ENCODE data around the gene TMEM267. TPM values are rescaled to one million over a fixed set of nuclear protein-coding genes. Genes with fewer than 3 reads are reported as not detected.

TMEM267 gene
- total and polyA plus RNA-seq, 2 donors (not counting 1 experiment from before 2014, with no cell fraction given): 11.3 to 15.0 TPM

GRCh38 chr5:43514816-43515677 lies 31.4 kb upstream of the TMEM267 start, which contains the start of gene C5orf34:
Gene C5orf34, minus strand, starts transcription at chr5:43515148. Its CDS starts 5,809 bp downstream, at chr5:43509339.
- DNase-seq (peak; percentile 93), ATAC-seq (ENCODE audit: low read depth) (peak; percentile 99)
- peak within 1 kb of the TSS; percentile 83 for H3K9ac ChIP-seq (ENCODE audit: low read length)
- WGBS (ENCODE audit: insufficient coverage): under 1% methylated on average over 27 of the region's 35 CpGs
- TF ChIP-seq EZH2 (IDR thresholded peaks at IDR 0.05; ENCODE audit: borderline replicate concordance, insufficient read depth, low read depth, low read length, poor library complexity, severe bottlenecking) (no peak), CTCF (IDR thresholded peaks at IDR 0.05) (no peak)
- no peaks in the 10 kb centered on the region for H3K9me3 Mint-ChIP-seq (ENCODE audit: insufficient read depth)
- H3K4me1 ChIP-seq (ENCODE audit: control insufficient read depth in 2 of 2, insufficient read depth in 2 of 2, low read length in 2 of 2): peaks cover 12 to 18% of the 10 kb centered on the region in 2 donors
- peaks cover 23% of the 10 kb centered on the region for H3K4me1 Mint-ChIP-seq
- no peaks in the 10 kb centered on the region for H3K27me3 Mint-ChIP-seq
- H3K27ac Mint-ChIP-seq: peak within 1 kb of the TSS; percentile 88
- H2AFZ ChIP-seq (ENCODE audit: insufficient read depth, low read depth, low read length, poor library complexity, severe bottlenecking): peak within 1 kb of the TSS; percentile 89
- peak within 1 kb of the TSS; percentile 94 for H3K4me3 Mint-ChIP-seq
- H3K27ac ChIP-seq (ENCODE audit: low read length in 2 of 2): peak within 1 kb of the TSS; percentile 85 to 93
- CTCF ChIA-PET: interaction anchor here (0.6 to 2.4 kb wide), 4 partner anchors 10 to 202 kb away, joined by 3 to 17 read pairs (median 4); partner anchors contain the start of genes HMGCS1 and TMEM267
- H3K27me3 ChIP-seq (replicated peaks in 1 of 4; ENCODE audit: control extremely low read depth in 1 of 4, control insufficient read depth in 3 of 4, insufficient read depth in 4 of 4, low read length in 3 of 4): no peaks in the 10 kb centered on the region
- intact Hi-C loops (cut with micrococcal nuclease): loop anchor here (1.0 kb wide), 6 partner anchors 32 to 1293 kb away; partner anchors contain the start of genes HMGCS1, MRPS30, NNT and TMEM267
- peak within 1 kb of the TSS; percentile 77 for H3K4me2 ChIP-seq (replicated peaks; ENCODE audit: low read depth, low read length, poor library complexity, severe bottlenecking)
- no peaks in the 10 kb centered on the region for H3K36me3 ChIP-seq (replicated peaks in 1 of 2; ENCODE audit: control extremely low read depth in 1 of 2, control insufficient read depth in 1 of 2, extremely low read depth in 1 of 2, insufficient read depth in 2 of 2, low read length in 1 of 2)
- peak within 1 kb of the TSS; percentile 78 to 93 (median 88) for H3K4me3 ChIP-seq (ENCODE audit: control extremely low read depth in 1 of 5, extremely low read depth in 1 of 5, insufficient read depth in 1 of 5, low read depth in 2 of 5, low read length in 4 of 5)
- no peaks in the 10 kb centered on the region for H4K20me1 ChIP-seq (ENCODE audit: control insufficient read depth, insufficient read depth, low read length, poor library complexity, severe bottlenecking)
- H3K79me2 ChIP-seq (ENCODE audit: control insufficient read depth, insufficient read depth, low read length): peaks cover 21% of the 10 kb centered on the region
- H3K9me3 ChIP-seq (ENCODE audit: control extremely low read depth in 1 of 3, control insufficient read depth in 2 of 3, insufficient read depth in 1 of 3, low read length in 2 of 3): no peaks in the 10 kb centered on the region
- POLR2A ChIA-PET: interaction anchor here (0.8 to 1.6 kb wide), 4 partner anchors 30 to 394 kb away, joined by 3 to 30 read pairs (median 4); partner anchors contain the start of genes NNT, TMEM267 and ZNF131

Measured in B cell (primary cell).